Naive thymus-derived CD4-positive, alpha-beta T cell (primary cell): ENCODE data around the gene ENOX1. TPM values are rescaled to one million over a fixed set of nuclear protein-coding genes. Genes with fewer than 3 reads are reported as not detected.

Experiments used
- ATAC-seq: fragments of 150-1000 bp; cut with Tn5 transposase; 2 replicates; pipeline ENCODE4 v1.10.0; 2021; ENCODE audit warnings: mild to moderate bottlenecking, moderate library complexity
- CTCF ChIA-PET: fragments of 350-600 bp; sonication (Branson Sonifier 250); formaldehyde crosslinking; loops from one replicate; lab custom pipeline; 2021; ENCODE audit warnings: antibody characterized with exemption; lab: Charles Lee
- POLR2A ChIA-PET: fragments of 350-600 bp; sonication (Branson Sonifier 250); formaldehyde crosslinking; loops from one replicate; lab custom pipeline; 2021; ENCODE audit warnings: antibody characterized with exemption, inconsistent platforms; lab: Charles Lee
- DNase-seq, 9 donors: peaks; one replicate each; pipeline versions ENCODE4 v3.0.0 to v3.0.0-alpha.2; 2020 to 2022; ENCODE audit warnings: mixed read lengths in 1 of 9
- H3K27ac ChIP-seq: one replicate; pipeline ENCODE4 v1.7.0; 2013; ENCODE audit warnings: mild to moderate bottlenecking, low read depth, low read length, moderate library complexity
- H3K27me3 ChIP-seq, 2 donors: one replicate each; pipeline ENCODE4 v1.7.0; 2013; ENCODE audit warnings: low read length in 2 of 2, mild to moderate bottlenecking in 2 of 2, moderate library complexity in 2 of 2; ENCODE audit not compliant: control insufficient read depth in 2 of 2, insufficient read depth in 2 of 2
- H3K36me3 ChIP-seq, 3 experiments: 1 replicate in 2 of 3; 2 replicates in 1 of 3; pipeline ENCODE4 v1.7.0; 2013; ENCODE audit warnings: low read length in 3 of 3, mild to moderate bottlenecking in 3 of 3, moderate library complexity in 1 of 3; ENCODE audit not compliant: insufficient read depth in 3 of 3, control insufficient read depth in 2 of 3
- H3K4me1 ChIP-seq, 2 donors: one replicate each; pipeline ENCODE4 v1.7.0; 2013; ENCODE audit warnings: low read length in 2 of 2, mild to moderate bottlenecking in 2 of 2, moderate library complexity in 1 of 2; ENCODE audit not compliant: control insufficient read depth in 2 of 2, insufficient read depth in 2 of 2
- H3K4me3 ChIP-seq: 2 replicates; pipeline ENCODE4 v1.7.0; 2013; ENCODE audit warnings: mild to moderate bottlenecking, low read length
- H3K9me3 ChIP-seq, 3 experiments: 1 replicate in 2 of 3; 2 replicates in 1 of 3; pipeline ENCODE4 v1.7.0; 2013; ENCODE audit warnings: low read length in 3 of 3; ENCODE audit not compliant: control insufficient read depth in 2 of 3
- H3K27ac Mint-ChIP-seq, 9 donors: one replicate each; pipeline ENCODE4 v1.8.0; 2020 to 2022; ENCODE audit warnings: mixed read lengths in 9 of 9, mild to moderate bottlenecking in 8 of 9, moderate library complexity in 5 of 9, inconsistent platforms in 2 of 9
- H3K27me3 Mint-ChIP-seq, 5 donors: one replicate each; pipeline ENCODE4 v1.8.0; 2021 to 2022; ENCODE audit warnings: mixed read lengths in 5 of 5, mild to moderate bottlenecking in 1 of 5
- H3K36me3 Mint-ChIP-seq, 5 donors: one replicate each; pipeline ENCODE4 v1.8.0; 2020 to 2022; ENCODE audit warnings: mixed read lengths in 5 of 5, mild to moderate bottlenecking in 3 of 5, inconsistent platforms in 1 of 5
- H3K4me1 Mint-ChIP-seq, 7 donors: one replicate each; pipeline ENCODE4 v1.8.0; 2020 to 2022; ENCODE audit warnings: mixed read lengths in 7 of 7, mild to moderate bottlenecking in 3 of 7, inconsistent platforms in 1 of 7
- H3K4me3 Mint-ChIP-seq, 10 donors: one replicate each; pipeline ENCODE4 v1.8.0; 2020 to 2022; ENCODE audit warnings: mild to moderate bottlenecking in 10 of 10, mixed read lengths in 10 of 10, moderate library complexity in 6 of 10, inconsistent platforms in 2 of 10
- H3K9me3 Mint-ChIP-seq, 11 donors: one replicate each; pipeline ENCODE4 v1.8.0; 2020 to 2022; ENCODE audit warnings: mixed read lengths in 11 of 11, mild to moderate bottlenecking in 4 of 11, inconsistent platforms in 1 of 11, moderate library complexity in 1 of 11
- intact Hi-C, 2 donors: fragments of 100-400 bp; cut with micrococcal nuclease; formaldehyde crosslinking; loops; one replicate each; pipeline ENCODE4 v1.15.1; 2023
- polyA plus RNA-seq, 2 donors: library from polyadenylated mRNA; unstranded; fragments of 300-500 nt; fragmentation: Illumina TruSeq; gene quantifications; one replicate each; pipeline ENCODE4 v1.2.3, GENCODE V29; 2021
- total RNA-seq, 6 experiments: library from RNA in 5 of 6; stranded (reverse) in 5 of 6; gene quantifications; 1 replicate in 5 of 6; 2 replicates in 1 of 6; pipeline ENCODE4 v1.2.3 and lab custom pipeline; 2021 to 2026

The ENOX1 gene
- total and polyA plus RNA-seq, 7 experiments from 2014 or later = 0.17 TPM; not detected in 6

GRCh38 chr13:43166644-43167457 lies 619.9 kb downstream of the ENOX1 start:
- Histone ChIP-seq H3K36me3 (no peaks in the 10 kb centered on the region), H3K4me1 (no peaks in the 10 kb centered on the region), H3K27me3 (no peaks in the 10 kb centered on the region), H3K9me3 (no peaks in the 10 kb centered on the region), H3K27ac (no peak overlapping the region), H3K4me3 (no peak overlapping the region)
- no peak for DNase-seq
- peaks cover 0 to 16% (median 13%) of the 10 kb centered on the region in 5 donors for H3K27me3 Mint-ChIP-seq
- ChIA-PET POLR2A (no interaction called here), CTCF (no interaction called here)
- H3K27ac Mint-ChIP-seq = no peak overlapping the region
- H3K36me3 Mint-ChIP-seq = no peaks in the 10 kb centered on the region
- ATAC-seq = no peak
- intact Hi-C loops = no loop called here
- H3K9me3 Mint-ChIP-seq = peaks cover 0 to 25% (median 10%) of the 10 kb centered on the region in 11 donors
- H3K4me1 Mint-ChIP-seq = no peaks in the 10 kb centered on the region
- H3K4me3 Mint-ChIP-seq = no peak overlapping the region

Other genes starting within 250 kb of the ENOX1 start
- gene CCDC122, start 92.8 kb upstream of the ENOX1 start, total RNA-seq = 1 to 10 TPM; 1.1 to 2.3 (median 1.4) TPM
- not detected for gene CCDC122, start 92.8 kb upstream of the ENOX1 start, polyA plus RNA-seq
- gene LACC1, start 92.9 kb upstream of the ENOX1 start, total RNA-seq = 1 to 10 TPM; 1.4 to 5.3 (median 2.8) TPM
- under 1 TPM in 1 of 2 donors, not detected in 1; 0.65 TPM for gene LACC1, start 92.9 kb upstream of the ENOX1 start, polyA plus RNA-seq